Right renal pelvis (tissue), 4 donors: ENCODE results near the gene CEP128. TPM values are rescaled to one million over a fixed set of nuclear protein-coding genes. Genes with fewer than 3 reads are reported as not detected.

ENCODE experiments used
- DNase-seq, 4 donors: peaks; one replicate each; pipeline ENCODE4 v3.0.0-alpha.2; 2013; ENCODE audit warnings: low read depth in 4 of 4, low spot score in 3 of 4, missing footprints in 1 of 4
- polyA plus RNA-seq, 4 donors: library from polyadenylated mRNA; unstranded; fragments of 120-200 nt; gene quantifications; one replicate each; pipeline ENCODE4 v1.2.1, GENCODE V29; 2013; ENCODE audit not compliant: insufficient read length in 4 of 4

Gene CEP128
- polyA plus RNA-seq, 4 donors: 5.5 to 7.2 (median 6.4) TPM

- no peak for DNase-seq
Measured at GRCh38 chr14:80504781-80505180, 436.8 kb downstream of the CEP128 start.

- no peak for DNase-seq
Measured at GRCh38 chr14:80498533-80498932, 443.0 kb downstream of the CEP128 start.

GRCh38 chr14:80496090-80496489 lies 445.4 kb downstream of the CEP128 start:
- DNase-seq: no peak

GRCh38 chr14:80494769-80495168 lies 446.8 kb downstream of the CEP128 start:
- DNase-seq: no peak

GRCh38 chr14:80493620-80494019 lies 447.9 kb downstream of the CEP128 start:
- no peak for DNase-seq

GRCh38 chr14:80491650-80492049 lies 449.9 kb downstream of the CEP128 start:
- DNase-seq: no peak

- DNase-seq: no peak
Measured at GRCh38 chr14:80491131-80491530, 450.4 kb downstream of the CEP128 start.

GRCh38 chr14:80489513-80489912 lies 452.0 kb downstream of the CEP128 start:
- DNase-seq: no peak

- DNase-seq: no peak
Measured at GRCh38 chr14:80485764-80486163, 455.8 kb downstream of the CEP128 start.

- no peak for DNase-seq
Measured at GRCh38 chr14:80483331-80483730, 458.2 kb downstream of the CEP128 start.

- no peak for DNase-seq
Measured at GRCh38 chr14:80477388-80478160, 464.0 kb downstream of the CEP128 start.

- DNase-seq: no peak
Measured at GRCh38 chr14:80475074-80475473, 466.5 kb downstream of the CEP128 start.

GRCh38 chr14:80468331-80469122 lies 473.0 kb downstream of the CEP128 start:
- DNase-seq: no peak

- no peak for DNase-seq
Measured at GRCh38 chr14:80465546-80466220, 475.9 kb downstream of the CEP128 start.

GRCh38 chr14:80464531-80465149 lies 476.9 kb downstream of the CEP128 start:
- no peak for DNase-seq

- no peak for DNase-seq
Measured at GRCh38 chr14:80456209-80456608, 485.3 kb downstream of the CEP128 start.

- no peak for DNase-seq
Measured at GRCh38 chr14:80455031-80455430, 486.5 kb downstream of the CEP128 start.

- no peak for DNase-seq
Measured at GRCh38 chr14:80448267-80448666, 493.3 kb downstream of the CEP128 start.

GRCh38 chr14:80447392-80447791 lies 494.1 kb downstream of the CEP128 start:
- no peak for DNase-seq
